ENCODE results near the gene RABGAP1L.
"Not testable (repeated sequence)": the region's sequence is repeated elsewhere in the genome, so short reads cannot be mapped to it uniquely, and the experiment has no call there.

GRCh38 chr1:174693539-174693938 lies 534.2 kb downstream of the RABGAP1L start:
- TF ChIP-seq CTCF (IDR thresholded peaks at IDR 0.05; ENCODE audit: low read depth, low read length); POLR2A (IDR thresholded peaks at IDR 0.05; ENCODE audit: extremely low read depth, insufficient read length): not testable (repeated sequence)
- TF ChIP-seq, protein P1, sequence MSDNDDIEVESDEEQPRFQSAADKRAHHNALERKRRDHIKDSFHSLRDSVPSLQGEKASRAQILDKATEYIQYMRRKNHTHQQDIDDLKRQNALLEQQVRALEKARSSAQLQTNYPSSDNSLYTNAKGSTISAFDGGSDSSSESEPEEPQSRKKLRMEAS (IDR thresholded peaks at IDR 0.05; ENCODE audit: low read depth, low read length): not testable (repeated sequence)
